ENCODE measurements around the gene PLEKHG3.

- TF ChIP-seq CTCF (IDR thresholded peaks at IDR 0.05; ENCODE audit: low read depth, low read length, missing input control) (no peak), MAX (IDR thresholded peaks at IDR 0.05) (no peak), TAF1 (conservative IDR thresholded peaks at IDR 0.05) (no peak), JUND (IDR thresholded peaks at IDR 0.05) (no peak), HNF4G (IDR thresholded peaks at IDR 0.05) (no peak), YY1 (IDR thresholded peaks at IDR 0.05) (no peak), ZBTB33 (IDR thresholded peaks at IDR 0.05) (no peak), EGR1 (IDR thresholded peaks at IDR 0.05; ENCODE audit: low read depth in 2 of 2) (no peak)
Measured at GRCh38 chr14:64752909-64753308, 48.7 kb downstream of the PLEKHG3 start.

Data from liver (tissue), 3 donors.